HPDE6-E6E7 (cell line): ENCODE results near the gene LDB2.
"Not testable (repeated sequence)": the region's sequence is repeated elsewhere in the genome, so short reads cannot be mapped to it uniquely, and the experiment has no call there.

Experiments used
- DNase-seq: peaks from one replicate; pipeline ENCODE4 v3.0.0; 2011; ENCODE audit warnings: missing footprints; ENCODE audit errors: extremely low spot score

The LDB2 gene

GRCh38 chr4:16550531-16550930, 347.9 kb downstream of the LDB2 start:
- no peak for DNase-seq

GRCh38 chr4:16545656-16546055, 352.8 kb downstream of the LDB2 start:
- DNase-seq: no peak

GRCh38 chr4:16544869-16545268, 353.6 kb downstream of the LDB2 start:
- no peak for DNase-seq

GRCh38 chr4:16544251-16544721, 354.2 kb downstream of the LDB2 start:
- DNase-seq: no peak

GRCh38 chr4:16537926-16538325, 360.5 kb downstream of the LDB2 start:
- DNase-seq: no peak

GRCh38 chr4:16532240-16532970, 366.0 kb downstream of the LDB2 start:
- no peak for DNase-seq

- no peak for DNase-seq
Observed at GRCh38 chr4:16530688-16531635, 367.5 kb downstream of the LDB2 start.

GRCh38 chr4:16524911-16525554, 373.4 kb downstream of the LDB2 start:
- DNase-seq: no peak

GRCh38 chr4:16524406-16524805, 374.0 kb downstream of the LDB2 start:
- no peak for DNase-seq

GRCh38 chr4:16523526-16523925, 374.9 kb downstream of the LDB2 start:
- not testable (repeated sequence) for DNase-seq

- DNase-seq: no peak
Observed at GRCh38 chr4:16521156-16521915, 377.1 kb downstream of the LDB2 start.

- no peak for DNase-seq
Observed at GRCh38 chr4:16516796-16517439, 381.5 kb downstream of the LDB2 start.

- DNase-seq: no peak
Observed at GRCh38 chr4:16513876-16514275, 384.6 kb downstream of the LDB2 start.

GRCh38 chr4:16508968-16509367, 389.5 kb downstream of the LDB2 start:
- no peak for DNase-seq

GRCh38 chr4:16505726-16506125, 392.7 kb downstream of the LDB2 start:
- DNase-seq: no peak

- DNase-seq: no peak
Observed at GRCh38 chr4:16505267-16505666, 393.2 kb downstream of the LDB2 start.

- DNase-seq: no peak
Observed at GRCh38 chr4:16503421-16504100, 394.9 kb downstream of the LDB2 start.

GRCh38 chr4:16498978-16499377, 399.5 kb downstream of the LDB2 start:
- no peak for DNase-seq

GRCh38 chr4:16496501-16496900, 401.9 kb downstream of the LDB2 start:
- DNase-seq: no peak

- DNase-seq: no peak
Observed at GRCh38 chr4:16492872-16493271, 405.6 kb downstream of the LDB2 start.
